DND-41 (cell line): ENCODE data around the gene KCNT1.

ENCODE experiments used
- ATAC-seq: fragments of 200-7000 bp; cut with Tn5 transposase; 3 replicates; pipeline ENCODE4 v1.9.1; 2021; ENCODE audit warnings: low read depth; ENCODE audit not compliant: insufficient read depth
- DNase-seq: peaks from one replicate; pipeline ENCODE4 v3.0.0-alpha.2; 2020
- H2AFZ ChIP-seq: 2 replicates; pipeline ENCODE4 v1.6.0; 2012; ENCODE audit warnings: low read depth, low read length
- H3K27ac ChIP-seq: 2 replicates; pipeline ENCODE4 v1.5.1; 2012; ENCODE audit warnings: low read length, inconsistent platforms
- H3K27me3 ChIP-seq: fragments of 200-600 bp; sonication (generic); 2 replicates; pipeline ENCODE4 v1.6.0; 2012; ENCODE audit warnings: low read length, mild to moderate bottlenecking, inconsistent platforms; ENCODE audit not compliant: insufficient read depth, poor library complexity
- H3K36me3 ChIP-seq: 2 replicates; pipeline ENCODE4 v1.5.1; 2012; ENCODE audit warnings: low read length, inconsistent platforms; ENCODE audit not compliant: insufficient read depth
- H3K4me1 ChIP-seq: 2 replicates; pipeline ENCODE4 v1.5.1; 2012; ENCODE audit warnings: mild to moderate bottlenecking, low read length; ENCODE audit not compliant: insufficient read depth
- H3K4me2 ChIP-seq: 2 replicates; pipeline ENCODE4 v1.6.0; 2012; ENCODE audit warnings: mild to moderate bottlenecking, moderate library complexity, low read length, inconsistent platforms; ENCODE audit not compliant: insufficient read depth
- H3K4me3 ChIP-seq, 2 experiments: fragments of 200-600 bp in 1 of 2; shearing (Covaris generic) in 1 of 2; 2 replicates each; pipeline ENCODE4 v1.5.1; 2012 to 2016; ENCODE audit warnings: inconsistent platforms in 2 of 2, low read length in 2 of 2, mild to moderate bottlenecking in 2 of 2, low read depth in 1 of 2, moderate library complexity in 1 of 2
- H3K79me2 ChIP-seq: 2 replicates; pipeline ENCODE4 v1.6.0; 2012; ENCODE audit warnings: low read length, inconsistent platforms; ENCODE audit not compliant: insufficient read depth
- H3K9ac ChIP-seq: 2 replicates; pipeline ENCODE4 v1.6.0; 2012; ENCODE audit warnings: low read depth, mild to moderate bottlenecking, inconsistent platforms, low read length, moderate library complexity
- H3K9me3 ChIP-seq: 2 replicates; pipeline ENCODE4 v1.5.1; 2012; ENCODE audit warnings: low read length, moderate library complexity, mild to moderate bottlenecking, inconsistent platforms; ENCODE audit not compliant: insufficient read depth, severe bottlenecking
- H4K20me1 ChIP-seq: 2 replicates; pipeline ENCODE4 v1.6.0; 2012; ENCODE audit warnings: low read length; ENCODE audit not compliant: insufficient read depth
- CTCF ChIP-seq: IDR thresholded peaks from 2 replicates; pipeline ENCODE4 v1.5.1; 2012; ENCODE audit warnings: borderline replicate concordance, low read length, moderate library complexity, mild to moderate bottlenecking; ENCODE audit not compliant: poor library complexity, severe bottlenecking; ENCODE audit errors: extremely low read depth
- EZH2 ChIP-seq: IDR thresholded peaks from 3 replicates; pipeline ENCODE4 v1.6.1; 2012; ENCODE audit warnings: borderline replicate concordance, low read depth, mild to moderate bottlenecking, moderate library complexity, low read length, inconsistent platforms; ENCODE audit not compliant: severe bottlenecking

Gene KCNT1

GRCh38 chr9:135826188-135826545 is 124.2 kb downstream of the KCNT1 start:
- ATAC-seq: no peak
- Histone ChIP-seq H3K4me1 (no peaks in the 10 kb centered on the region), H3K9me3 (no peaks in the 10 kb centered on the region), H4K20me1 (peaks cover 17% of the 10 kb centered on the region), H3K79me2 (peaks cover 18% of the 10 kb centered on the region), H3K36me3 (peaks cover 51% of the 10 kb centered on the region), H3K27ac (no peak overlapping the region), H2AFZ (no peak overlapping the region), H3K27me3 (no peaks in the 10 kb centered on the region), H3K4me3 (no peak overlapping the region), H3K9ac (no peak overlapping the region), H3K4me2 (no peak overlapping the region)
- no peak for TF ChIP-seq EZH2
- no peak for TF ChIP-seq CTCF
- no peak for DNase-seq

GRCh38 chr9:135827301-135827700 is 125.3 kb downstream of the KCNT1 start:
- Histone ChIP-seq H4K20me1 (peaks cover 18% of the 10 kb centered on the region), H3K27me3 (no peaks in the 10 kb centered on the region), H2AFZ (no peak overlapping the region), H3K9ac (no peak overlapping the region), H3K4me1 (no peaks in the 10 kb centered on the region), H3K79me2 (peaks cover 22% of the 10 kb centered on the region), H3K9me3 (no peaks in the 10 kb centered on the region), H3K4me2 (no peak overlapping the region), H3K4me3 (no peak overlapping the region), H3K36me3 (peaks cover 40% of the 10 kb centered on the region), H3K27ac (no peak overlapping the region)
- ATAC-seq (no peak), DNase-seq (no peak)
- TF ChIP-seq EZH2 (no peak), CTCF (no peak)

GRCh38 chr9:135827866-135828580 is 126.0 kb downstream of the KCNT1 start:
- peaks cover 22% of the 10 kb centered on the region for H3K79me2 ChIP-seq
- TF ChIP-seq EZH2 (no peak), CTCF (no peak)
- H3K36me3 ChIP-seq: peaks cover 32% of the 10 kb centered on the region
- no peak overlapping the region for H3K27ac ChIP-seq
- no peak for ATAC-seq
- H3K27me3 ChIP-seq: no peaks in the 10 kb centered on the region
- no peak overlapping the region for H3K9ac ChIP-seq
- DNase-seq: no peak
- no peaks in the 10 kb centered on the region for H3K4me1 ChIP-seq
- H3K9me3 ChIP-seq: no peaks in the 10 kb centered on the region
- no peak overlapping the region for H3K4me3 ChIP-seq
- no peak overlapping the region for H2AFZ ChIP-seq
- H3K4me2 ChIP-seq: no peak overlapping the region
- H4K20me1 ChIP-seq: peaks cover 18% of the 10 kb centered on the region
